A673 (cell line): ENCODE results near the gene LCE2D. TPM values are rescaled to one million over a fixed set of nuclear protein-coding genes. Genes with fewer than 3 reads are reported as not detected.
A peak's percentile ranks its signal among the peaks of the same experiment; 100 is the strongest.

Experiments used
- BruUV-seq: library from RNA; stranded (reverse); fragments of 400-500 nt; replicated peaks from 2 replicates; lab custom pipeline; 2021; lab: Mats Ljungman, UMichigan
- CTCF ChIA-PET: fragments of 300-600 bp; sonication (Branson Sonifier 250); formaldehyde crosslinking; loops from one replicate; lab custom pipeline; 2022; ENCODE audit warnings: antibody characterized with exemption; lab: Charles Lee
- POLR2A ChIA-PET: fragments of 300-600 bp; sonication (Branson Sonifier 250); formaldehyde crosslinking; loops from one replicate; lab custom pipeline; 2022; ENCODE audit warnings: antibody characterized with exemption; ENCODE audit not compliant: low non-redundant PET; lab: Charles Lee
- DNase-seq: peaks from one replicate; pipeline ENCODE4 v3.0.0-alpha.2; 2015; ENCODE audit warnings: low spot score
- H3K27ac ChIP-seq: fragments of 200-600 bp; sonication (generic); 2 replicates; pipeline ENCODE4 v1.5.1; 2016; ENCODE audit warnings: mixed run types, low read depth, mild to moderate bottlenecking, mixed read lengths, antibody characterized with exemption, low read length; ENCODE audit not compliant: poor library complexity, severe bottlenecking
- H3K27me3 ChIP-seq: fragments of 200-600 bp; sonication (generic); replicated peaks from 2 replicates; pipeline ENCODE4 v1.6.1; 2017; ENCODE audit warnings: mixed run types, low read depth, mild to moderate bottlenecking, mixed read lengths, antibody characterized with exemption, low read length; ENCODE audit not compliant: insufficient read depth, poor library complexity
- H3K36me3 ChIP-seq: fragments of 200-600 bp; sonication (generic); 2 replicates; pipeline ENCODE4 v1.6.1; 2016; ENCODE audit warnings: mixed run types, mild to moderate bottlenecking, mixed read lengths, antibody characterized with exemption, low read length; ENCODE audit not compliant: insufficient read depth, poor library complexity, severe bottlenecking
- H3K4me1 ChIP-seq: fragments of 200-600 bp; sonication (generic); 2 replicates; pipeline ENCODE4 v1.6.1; 2017; ENCODE audit warnings: mixed run types, mild to moderate bottlenecking, mixed read lengths, antibody characterized with exemption, low read length; ENCODE audit not compliant: insufficient read depth, poor library complexity, severe bottlenecking
- H3K4me3 ChIP-seq: fragments of 200-600 bp; sonication (generic); 2 replicates; pipeline ENCODE4 v1.5.1; 2016; ENCODE audit warnings: low read depth, mixed run types, mild to moderate bottlenecking, mixed read lengths, low read length; ENCODE audit not compliant: poor library complexity, severe bottlenecking
- H3K9me3 ChIP-seq: fragments of 200-600 bp; sonication (generic); 2 replicates; pipeline ENCODE4 v1.6.1; 2016; ENCODE audit warnings: mixed run types, low read depth, mild to moderate bottlenecking, mixed read lengths, antibody characterized with exemption, low read length; ENCODE audit not compliant: poor library complexity, severe bottlenecking
- EZH2 ChIP-seq: fragments of 200-600 bp; sonication (generic); IDR thresholded peaks from 2 replicates; pipeline ENCODE4 v1.6.1; 2017; ENCODE audit warnings: borderline replicate concordance, low read depth, mild to moderate bottlenecking, mixed read lengths, antibody characterized with exemption, low read length; ENCODE audit not compliant: poor library complexity, severe bottlenecking
- intact Hi-C: fragments of 100-400 bp; cut with micrococcal nuclease; formaldehyde crosslinking; loops from one replicate; pipeline ENCODE4 v1.10.0; 2022; ENCODE audit not compliant: unreplicated experiment
- total RNA-seq: library from RNA; stranded (reverse); gene quantifications from 2 replicates; pipeline ENCODE4 v1.2.3, GENCODE V29; 2021
- TF ChIP-seq, protein P1 (sequence below): fragments of 300-800, 200-600 bp; sonication (generic); conservative IDR thresholded peaks from 2 replicates; pipeline ENCODE4 v1.5.1; 2017; ENCODE audit warnings: low read depth, mild to moderate bottlenecking, antibody characterized with exemption, low read length, moderate library complexity, mixed read lengths

The LCE2D gene
- total RNA-seq, 1 experiment from 2014 or later = not detected

DNA sequence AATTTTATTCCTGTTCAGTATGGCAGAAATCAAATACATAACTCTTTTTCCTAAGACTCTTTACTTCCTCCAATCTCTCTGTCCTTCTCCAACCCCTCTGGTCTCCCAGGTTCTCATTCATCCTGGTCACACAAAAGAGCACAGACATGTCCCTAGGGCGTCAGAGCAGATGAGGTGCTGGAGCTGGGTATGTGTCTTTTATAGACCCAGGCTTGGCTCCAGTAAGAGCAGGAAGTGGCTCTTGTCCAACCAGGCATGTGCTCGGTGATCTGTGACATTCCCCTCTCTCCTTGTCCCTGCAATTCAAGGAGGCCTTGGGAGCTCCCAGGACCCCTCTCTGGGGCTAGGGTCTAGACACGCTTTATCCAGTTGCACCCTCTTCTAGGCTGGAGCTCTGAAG, 18.0 kb upstream of the LCE2D start:
- H3K4me3 ChIP-seq = no peak overlapping the region
- ChIA-PET POLR2A (no interaction called here), CTCF (no interaction called here)
- no peaks in the 10 kb centered on the region for H3K4me1 ChIP-seq
- H3K27ac ChIP-seq = no peak overlapping the region
- H3K36me3 ChIP-seq = no peaks in the 10 kb centered on the region
- TF ChIP-seq, protein P1, sequence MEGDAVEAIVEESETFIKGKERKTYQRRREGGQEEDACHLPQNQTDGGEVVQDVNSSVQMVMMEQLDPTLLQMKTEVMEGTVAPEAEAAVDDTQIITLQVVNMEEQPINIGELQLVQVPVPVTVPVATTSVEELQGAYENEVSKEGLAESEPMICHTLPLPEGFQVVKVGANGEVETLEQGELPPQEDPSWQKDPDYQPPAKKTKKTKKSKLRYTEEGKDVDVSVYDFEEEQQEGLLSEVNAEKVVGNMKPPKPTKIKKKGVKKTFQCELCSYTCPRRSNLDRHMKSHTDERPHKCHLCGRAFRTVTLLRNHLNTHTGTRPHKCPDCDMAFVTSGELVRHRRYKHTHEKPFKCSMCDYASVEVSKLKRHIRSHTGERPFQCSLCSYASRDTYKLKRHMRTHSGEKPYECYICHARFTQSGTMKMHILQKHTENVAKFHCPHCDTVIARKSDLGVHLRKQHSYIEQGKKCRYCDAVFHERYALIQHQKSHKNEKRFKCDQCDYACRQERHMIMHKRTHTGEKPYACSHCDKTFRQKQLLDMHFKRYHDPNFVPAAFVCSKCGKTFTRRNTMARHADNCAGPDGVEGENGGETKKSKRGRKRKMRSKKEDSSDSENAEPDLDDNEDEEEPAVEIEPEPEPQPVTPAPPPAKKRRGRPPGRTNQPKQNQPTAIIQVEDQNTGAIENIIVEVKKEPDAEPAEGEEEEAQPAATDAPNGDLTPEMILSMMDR = no peak
- TF ChIP-seq EZH2 = no peak
- BruUV-seq = no TSS peak
- intact Hi-C loops = no loop called here
- H3K27me3 ChIP-seq = peaks cover 8% of the 10 kb centered on the region
- no peak for DNase-seq
- no peaks in the 10 kb centered on the region for H3K9me3 ChIP-seq

DNA sequence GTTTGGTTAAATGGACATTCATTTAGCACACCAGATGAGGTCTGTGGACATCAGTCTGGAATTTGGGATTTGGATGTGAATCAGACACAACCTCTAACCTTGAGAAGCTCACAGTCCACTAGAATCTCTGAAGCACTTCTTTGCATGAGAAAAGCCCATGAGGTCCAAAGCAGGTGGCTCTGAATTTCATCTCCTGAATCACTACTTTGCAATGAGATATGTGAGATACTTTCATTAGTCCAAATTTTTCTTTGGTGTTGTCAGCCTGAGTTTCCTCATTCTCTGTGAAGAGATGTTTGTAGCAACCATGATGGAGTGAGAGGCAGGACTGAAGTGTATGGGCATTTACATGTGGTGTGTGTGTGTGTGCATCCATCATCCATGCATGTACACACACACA, 16.5 kb upstream of the LCE2D start:
- Histone ChIP-seq H3K9me3 (no peaks in the 10 kb centered on the region), H3K27me3 (peaks cover 8% of the 10 kb centered on the region), H3K4me1 (no peaks in the 10 kb centered on the region), H3K27ac (no peak overlapping the region), H3K36me3 (no peaks in the 10 kb centered on the region), H3K4me3 (no peak overlapping the region)
- DNase-seq = no peak
- TF ChIP-seq, protein P1 = no peak
- TF ChIP-seq EZH2 = no peak
- POLR2A ChIA-PET = no interaction called here
- BruUV-seq = no TSS peak
- intact Hi-C loops = no loop called here
- CTCF ChIA-PET = no interaction called here

DNA sequence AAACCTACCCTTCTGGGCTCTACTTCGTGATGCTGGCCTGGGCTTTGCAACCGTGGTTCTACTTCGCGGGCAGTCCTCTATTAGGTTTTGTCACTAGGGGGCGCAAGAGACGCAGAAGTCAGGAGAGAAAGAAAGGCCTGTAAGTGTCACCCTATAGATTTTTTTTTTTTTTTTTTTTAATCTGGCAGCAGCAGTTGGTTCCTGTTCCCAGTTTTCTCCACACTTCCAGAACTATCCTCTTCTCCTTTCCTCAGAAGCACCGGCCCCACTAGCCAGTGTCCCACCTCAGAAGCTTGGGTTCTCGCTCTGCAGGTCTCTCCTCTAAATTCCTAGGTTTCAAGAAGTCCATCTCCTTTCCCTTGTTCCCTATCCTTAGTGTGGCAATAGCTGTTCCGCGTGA, 9.1 kb upstream of the LCE2D start:
- Histone ChIP-seq H3K4me1 (no peaks in the 10 kb centered on the region), H3K9me3 (no peaks in the 10 kb centered on the region), H3K27ac (no peak overlapping the region), H3K36me3 (no peaks in the 10 kb centered on the region), H3K4me3 (no peak overlapping the region), H3K27me3 (peaks cover 11% of the 10 kb centered on the region)
- TF ChIP-seq EZH2 = no peak
- TF ChIP-seq, protein P1 = peak; percentile 91
- BruUV-seq = no TSS peak
- ChIA-PET CTCF (interaction anchor here (0.7 kb wide), 1 partner anchor 1614 kb away, joined by 6 read pairs; no protein-coding TSS in a partner anchor), POLR2A (no interaction called here)
- DNase-seq = peak; percentile 76
- intact Hi-C loops = loop anchor here (5.0 kb wide), 1 partner anchor 568 kb away; no protein-coding TSS in a partner anchor
